ENCODE measurements around the gene SUCO.

GRCh38 chr1:172629170-172629569, 96.2 kb downstream of the SUCO start:
- TF ChIP-seq, protein P1, sequence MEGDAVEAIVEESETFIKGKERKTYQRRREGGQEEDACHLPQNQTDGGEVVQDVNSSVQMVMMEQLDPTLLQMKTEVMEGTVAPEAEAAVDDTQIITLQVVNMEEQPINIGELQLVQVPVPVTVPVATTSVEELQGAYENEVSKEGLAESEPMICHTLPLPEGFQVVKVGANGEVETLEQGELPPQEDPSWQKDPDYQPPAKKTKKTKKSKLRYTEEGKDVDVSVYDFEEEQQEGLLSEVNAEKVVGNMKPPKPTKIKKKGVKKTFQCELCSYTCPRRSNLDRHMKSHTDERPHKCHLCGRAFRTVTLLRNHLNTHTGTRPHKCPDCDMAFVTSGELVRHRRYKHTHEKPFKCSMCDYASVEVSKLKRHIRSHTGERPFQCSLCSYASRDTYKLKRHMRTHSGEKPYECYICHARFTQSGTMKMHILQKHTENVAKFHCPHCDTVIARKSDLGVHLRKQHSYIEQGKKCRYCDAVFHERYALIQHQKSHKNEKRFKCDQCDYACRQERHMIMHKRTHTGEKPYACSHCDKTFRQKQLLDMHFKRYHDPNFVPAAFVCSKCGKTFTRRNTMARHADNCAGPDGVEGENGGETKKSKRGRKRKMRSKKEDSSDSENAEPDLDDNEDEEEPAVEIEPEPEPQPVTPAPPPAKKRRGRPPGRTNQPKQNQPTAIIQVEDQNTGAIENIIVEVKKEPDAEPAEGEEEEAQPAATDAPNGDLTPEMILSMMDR (IDR thresholded peaks at IDR 0.05; ENCODE audit: poor library complexity): no peak
- no peak for TF ChIP-seq EZH2 (IDR thresholded peaks at IDR 0.05; ENCODE audit: borderline replicate concordance)
